NCI-H446 treated with DMSO at 0.1 percent for 48 hours (cell line): Measurements from ENCODE around the gene PGLYRP2.
"Not testable (repeated sequence)": the region's sequence is repeated elsewhere in the genome, so short reads cannot be mapped to it uniquely, and the experiment has no call there.

Experiments used
- DNase-seq: peaks from one replicate; lab custom pipeline; 2025; lab: John Stamatoyannopoulos, UW

Gene PGLYRP2

GRCh38 chr19:15479391-15480345 is at the start of gene PGLYRP2:
Gene PGLYRP2, minus strand, starts transcription at chr19:15479501. Its CDS starts 130 bp downstream, at chr19:15479371.
- no peak for DNase-seq

GRCh38 chr19:15527705-15528104 is 48.4 kb upstream of the PGLYRP2 start:
- DNase-seq = no peak

GRCh38 chr19:15526408-15526807 is 47.1 kb upstream of the PGLYRP2 start:
- DNase-seq = no peak

GRCh38 chr19:15525291-15525690 is 46.0 kb upstream of the PGLYRP2 start:
- no peak for DNase-seq

GRCh38 chr19:15524781-15525180 is 45.5 kb upstream of the PGLYRP2 start:
- DNase-seq = no peak

GRCh38 chr19:15519433-15519976 is 40.2 kb upstream of the PGLYRP2 start:
- DNase-seq = no peak

- no peak for DNase-seq
Observed at GRCh38 chr19:15517778-15518177, 38.5 kb upstream of the PGLYRP2 start.

- DNase-seq = no peak
Observed at GRCh38 chr19:15516363-15516762, 37.1 kb upstream of the PGLYRP2 start.

- DNase-seq = not testable (repeated sequence)
Observed at GRCh38 chr19:15515227-15515625, 35.9 kb upstream of the PGLYRP2 start.

- no peak for DNase-seq
Observed at GRCh38 chr19:15511671-15512424, 32.5 kb upstream of the PGLYRP2 start.

GRCh38 chr19:15508035-15508710 is 28.9 kb upstream of the PGLYRP2 start, which contains the start of gene CYP4F22:
Gene CYP4F22, plus strand, starts transcription at chr19:15508525. Its CDS starts 16,812 bp downstream, at chr19:15525337.
- DNase-seq = no peak

GRCh38 chr19:15507068-15508034 is 28.1 kb upstream of the PGLYRP2 start:
- DNase-seq = no peak

GRCh38 chr19:15506074-15506571 is 26.8 kb upstream of the PGLYRP2 start:
- DNase-seq = no peak

- DNase-seq = no peak
Observed at GRCh38 chr19:15502264-15502663, 23.0 kb upstream of the PGLYRP2 start.

- no peak for DNase-seq
Observed at GRCh38 chr19:15501596-15501995, 22.3 kb upstream of the PGLYRP2 start.

- no peak for DNase-seq
Observed at GRCh38 chr19:15498910-15499309, 19.6 kb upstream of the PGLYRP2 start.

- DNase-seq = no peak
Observed at GRCh38 chr19:15498156-15498858, 19.0 kb upstream of the PGLYRP2 start.

GRCh38 chr19:15495151-15495550 is 15.8 kb upstream of the PGLYRP2 start:
- DNase-seq = no peak

- peak; percentile 5 for DNase-seq
Observed at GRCh38 chr19:15488489-15489226, 9.4 kb upstream of the PGLYRP2 start.
